SIG-M5 treated with dmso at 0.1 percent for 504 hours (cell line): ENCODE measurements around the gene LIN7B.
"Not testable (repeated sequence)": the region's sequence is repeated elsewhere in the genome, so short reads cannot be mapped to it uniquely, and the experiment has no call there.

ENCODE experiments used
- DNase-seq: peaks from one replicate; lab custom pipeline; 2025; ENCODE audit not compliant: unreplicated experiment; lab: John Stamatoyannopoulos, UW

LIN7B gene

GRCh38 chr19:49113762-49114629 is at the start of gene LIN7B:
Gene LIN7B, plus strand, starts transcription at chr19:49114370. Its CDS starts 35 bp downstream, at chr19:49114405.
- peak; percentile 64 for DNase-seq

GRCh38 chr19:49064768-49065611 is 49.2 kb upstream of the LIN7B start, which contains the start of gene NTF4:
Gene NTF4, minus strand, starts transcription at chr19:49064818. Its CDS starts 2,821 bp downstream, at chr19:49061997.
- no peak for DNase-seq

GRCh38 chr19:49065905-49066512 is 48.2 kb upstream of the LIN7B start:
- DNase-seq, result no peak

- DNase-seq, result no peak
These were observed 46.6 kb upstream of the LIN7B start for GRCh38 chr19:49067554-49067953.

- no peak for DNase-seq
These were observed 45.1 kb upstream of the LIN7B start for GRCh38 chr19:49069026-49069425.

- no peak for DNase-seq
These were observed 43.8 kb upstream of the LIN7B start for GRCh38 chr19:49070416-49070815.

- DNase-seq, result no peak
These were observed 42.2 kb upstream of the LIN7B start for GRCh38 chr19:49071860-49072547.

- DNase-seq, result no peak
These were observed 40.4 kb upstream of the LIN7B start for GRCh38 chr19:49073514-49074378.

GRCh38 chr19:49074869-49075268 is 39.3 kb upstream of the LIN7B start:
- not testable (repeated sequence) for DNase-seq

- DNase-seq, result no peak
These were observed 33.8 kb upstream of the LIN7B start for GRCh38 chr19:49080392-49080791.

GRCh38 chr19:49081273-49081672 is 32.9 kb upstream of the LIN7B start:
- no peak for DNase-seq

GRCh38 chr19:49084206-49085019 is 29.8 kb upstream of the LIN7B start:
- no peak for DNase-seq

GRCh38 chr19:49085020-49085867 is 28.9 kb upstream of the LIN7B start, which contains the start of gene SNRNP70:
Gene SNRNP70, plus strand, starts transcription at chr19:49085451. Its CDS starts 964 bp downstream, at chr19:49086415.
- peak; percentile 98 for DNase-seq

GRCh38 chr19:49085868-49086232 is 28.3 kb upstream of the LIN7B start:
- no peak for DNase-seq

- no peak for DNase-seq
These were observed 27.9 kb upstream of the LIN7B start for GRCh38 chr19:49086296-49086695.

- no peak for DNase-seq
These were observed 22.7 kb upstream of the LIN7B start for GRCh38 chr19:49091391-49092038.

GRCh38 chr19:49092686-49093085 is 21.5 kb upstream of the LIN7B start:
- no peak for DNase-seq
